Endothelial cell of umbilical vein (primary cell): ENCODE measurements around the gene PLEKHS1.

ENCODE experiments used
- CTCF ChIP-seq, 2 donors: IDR thresholded peaks; 1 replicate in 1 of 2; 2 replicates in 1 of 2; pipeline ENCODE4 v1.5.1; 2011; ENCODE audit warnings: low read length in 2 of 2, mild to moderate bottlenecking in 2 of 2, moderate library complexity in 2 of 2, control low read depth in 1 of 2, inconsistent platforms in 1 of 2, low read depth in 1 of 2; ENCODE audit not compliant: insufficient read depth in 1 of 2; ENCODE audit errors: extremely low read depth in 1 of 2
- EZH2 ChIP-seq: IDR thresholded peaks from 2 replicates; pipeline ENCODE4 v1.6.1; 2012; ENCODE audit warnings: borderline replicate concordance, low read depth, mild to moderate bottlenecking, moderate library complexity, low read length, inconsistent platforms; ENCODE audit not compliant: severe bottlenecking
- JUN ChIP-seq: IDR thresholded peaks from 2 replicates; pipeline ENCODE4 v1.6.1; 2011; ENCODE audit warnings: borderline replicate concordance, low read depth; ENCODE audit not compliant: insufficient read length, insufficient read depth
- MYC ChIP-seq: IDR thresholded peaks from one replicate; pipeline ENCODE4 v1.6.1; 2011; ENCODE audit warnings: mild to moderate bottlenecking, low read depth, low read length
- POLR2A ChIP-seq: IDR thresholded peaks from 2 replicates; pipeline ENCODE4 v1.6.1; 2012; ENCODE audit warnings: low read depth, mild to moderate bottlenecking, control low read depth, low read length
- POLR2AphosphoS5 ChIP-seq: IDR thresholded peaks from 2 replicates; pipeline ENCODE4 v1.6.1; 2012; ENCODE audit warnings: low read depth, mild to moderate bottlenecking, control low read depth, low read length, moderate library complexity; ENCODE audit not compliant: insufficient read depth

GRCh38 chr10:113753020-113753692 is 1.7 kb downstream of the PLEKHS1 start:
- TF ChIP-seq CTCF (IDR thresholded peaks at IDR 0.05; ENCODE audit: extremely low read depth in 1 of 2, insufficient read depth in 1 of 2, low read depth in 1 of 2, low read length in 2 of 2) (no peak), EZH2 (no peak), POLR2AphosphoS5 (no peak), POLR2A (no peak), MYC (no peak), JUN (no peak)
